Left colon (tissue), 2 donors: ENCODE data around the gene SEC14L1. TPM values are rescaled to one million over a fixed set of nuclear protein-coding genes. Genes with fewer than 3 reads are reported as not detected.
"Not testable (repeated sequence)": the region's sequence is repeated elsewhere in the genome, so short reads cannot be mapped to it uniquely, and the experiment has no call there.

Experiments used
- ATAC-seq: fragments of 200-7000 bp; cut with Tn5 transposase; one replicate; pipeline ENCODE4 v1.9.1; 2020; ENCODE audit warnings: mild to moderate bottlenecking, moderate library complexity
- DNase-seq, 2 donors: peaks; one replicate each; pipeline ENCODE4 v3.0.0-alpha.2; 2020
- intact Hi-C, 2 donors: fragments of 100-400 bp; cut with DNase I in 1 of 2; cut with micrococcal nuclease in 1 of 2; formaldehyde crosslinking; loops; one replicate each; pipeline versions ENCODE4 v1.11.2 to v1.14.0; 2022; cut with DNase I, micrococcal nuclease
- total RNA-seq, 2 donors: library from RNA; stranded (reverse); fragmentation: NEBNext Ultra II Directional; extraction: Animal tissue kit (Norgen Biotek cat#: 25700); gene quantifications; one replicate each; pipeline ENCODE4 v1.2.1, GENCODE V29; 2021
- donor health status: DM: no; HTN: no; CAD: no.
- donor health status: DM: yes; HTN: yes; CAD: no.

The SEC14L1 gene
- total RNA-seq, 2 donors from 2014 or later: 30.4 to 48.2 TPM

GRCh38 chr17:77111165-77111933 lies 29.4 kb upstream of the SEC14L1 start:
- ATAC-seq: peak; percentile 72
- intact Hi-C loops, DNase-seq: not testable (repeated sequence)

GRCh38 chr17:77111934-77112296 lies 28.9 kb upstream of the SEC14L1 start:
- ATAC-seq (peak; percentile 77), DNase-seq (no peak)
- intact Hi-C loops: no loop called here

GRCh38 chr17:77115510-77115909 lies 25.3 kb upstream of the SEC14L1 start:
- ATAC-seq: no peak
- intact Hi-C loops: no loop called here
- DNase-seq: no peak

- ATAC-seq (no peak), DNase-seq (no peak)
- intact Hi-C loops: no loop called here
These were observed 24.8 kb upstream of the SEC14L1 start for GRCh38 chr17:77115947-77116346.

GRCh38 chr17:77116371-77116860 lies 24.4 kb upstream of the SEC14L1 start:
- intact Hi-C loops: no loop called here
- no peak for DNase-seq
- ATAC-seq: no peak

GRCh38 chr17:77117415-77117814 lies 23.4 kb upstream of the SEC14L1 start:
- intact Hi-C loops: no loop called here
- DNase-seq: no peak
- ATAC-seq: no peak

- DNase-seq (no peak), ATAC-seq (no peak)
- intact Hi-C loops: no loop called here
These were observed 22.4 kb upstream of the SEC14L1 start for GRCh38 chr17:77118251-77118928.

GRCh38 chr17:77119668-77120301 lies 21.0 kb upstream of the SEC14L1 start:
- DNase-seq (no peak), ATAC-seq (no peak)
- intact Hi-C loops: no loop called here

GRCh38 chr17:77120868-77121267 lies 19.9 kb upstream of the SEC14L1 start:
- DNase-seq (no peak), ATAC-seq (no peak)
- intact Hi-C loops: no loop called here

- DNase-seq: no peak
These were observed 16.4 kb upstream of the SEC14L1 start for GRCh38 chr17:77124192-77124889.

GRCh38 chr17:77125432-77125901 lies 15.3 kb upstream of the SEC14L1 start:
- ATAC-seq (no peak), DNase-seq (no peak)
- intact Hi-C loops: no loop called here

More at GRCh38 chr17:77124192-77124889, 16.4 kb upstream of the SEC14L1 start:
- intact Hi-C loops: no loop called here
- no peak for ATAC-seq

GRCh38 chr17:77126519-77126918 lies 14.2 kb upstream of the SEC14L1 start:
- peak; percentile 72 for ATAC-seq
- intact Hi-C loops: no loop called here
- DNase-seq: peak; percentile 56 to 69

- DNase-seq (peak; percentile 73 to 76), ATAC-seq (peak; percentile 88)
- intact Hi-C loops: no loop called here
These were observed 12.9 kb upstream of the SEC14L1 start for GRCh38 chr17:77127735-77128361.

- DNase-seq (no peak), ATAC-seq (no peak)
- intact Hi-C loops: no loop called here
These were observed 11.7 kb upstream of the SEC14L1 start for GRCh38 chr17:77128896-77129567.

- intact Hi-C loops: no loop called here
- DNase-seq (no peak), ATAC-seq (no peak)
These were observed 11.0 kb upstream of the SEC14L1 start for GRCh38 chr17:77129568-77130301.

GRCh38 chr17:77130525-77130924 lies 10.2 kb upstream of the SEC14L1 start:
- no peak for DNase-seq
- intact Hi-C loops: no loop called here
- ATAC-seq: no peak

- intact Hi-C loops: no loop called here
- no peak for DNase-seq
- ATAC-seq: no peak
These were observed 8.9 kb upstream of the SEC14L1 start for GRCh38 chr17:77131904-77132303.
